Keratinocyte (primary cell): ENCODE data around the gene SNRPD1.

ENCODE experiments used
- CTCF ChIP-seq, 3 experiments: IDR thresholded peaks in 1 of 3; conservative IDR thresholded peaks in 1 of 3; optimal IDR thresholded peaks in 1 of 3; 2 replicates in 2 of 3; 3 replicates in 1 of 3; pipeline versions ENCODE3 to v1.5.1; 2011; ENCODE audit warnings: low read length in 3 of 3, mild to moderate bottlenecking in 3 of 3, moderate library complexity in 2 of 3, control low read depth in 1 of 3, inconsistent platforms in 1 of 3; ENCODE audit not compliant: insufficient read depth in 2 of 3; ENCODE audit errors: extremely low read depth in 1 of 3
- EZH2 ChIP-seq: IDR thresholded peaks from one replicate; pipeline ENCODE4 v1.6.1; 2012; ENCODE audit warnings: inconsistent platforms, mild to moderate bottlenecking, low read length, moderate library complexity

- TF ChIP-seq CTCF (optimal IDR thresholded peaks at IDR 0.05 in 1 of 3, IDR thresholded peaks at IDR 0.05 in 1 of 3, conservative IDR thresholded peaks at IDR 0.05 in 1 of 3; ENCODE audit: extremely low read depth in 1 of 3, insufficient read depth in 2 of 3, low read length in 3 of 3): no peak
- TF ChIP-seq EZH2: no peak
These were observed 17.1 kb downstream of the SNRPD1 start for GRCh38 chr18:21629089-21629832.
